Loucy (cell line): Measurements from ENCODE around the gene USP22.
"Not testable (repeated sequence)": the region's sequence is repeated elsewhere in the genome, so short reads cannot be mapped to it uniquely, and the experiment has no call there.

ENCODE experiments used
- CTCF ChIP-seq: fragments of 200-600 bp; sonication (generic); conservative IDR thresholded peaks from 2 replicates; pipeline ENCODE4 v1.5.1; 2014; ENCODE audit warnings: mild to moderate bottlenecking, antibody characterized with exemption, low read length
- EZH2phosphoT487 ChIP-seq: fragments of 200-600 bp; IDR thresholded peaks from 2 replicates; pipeline ENCODE4 v1.6.1; 2018; ENCODE audit warnings: antibody characterized with exemption, mild to moderate bottlenecking, moderate library complexity, borderline replicate concordance

GRCh38 chr17:21053056-21053455 lies 10.2 kb upstream of the USP22 start:
- not testable (repeated sequence) for TF ChIP-seq CTCF, EZH2phosphoT487
